ENCODE results near the gene UBE2B.
"Not testable (repeated sequence)": the region's sequence is repeated elsewhere in the genome, so short reads cannot be mapped to it uniquely, and the experiment has no call there.

The UBE2B gene

DNA sequence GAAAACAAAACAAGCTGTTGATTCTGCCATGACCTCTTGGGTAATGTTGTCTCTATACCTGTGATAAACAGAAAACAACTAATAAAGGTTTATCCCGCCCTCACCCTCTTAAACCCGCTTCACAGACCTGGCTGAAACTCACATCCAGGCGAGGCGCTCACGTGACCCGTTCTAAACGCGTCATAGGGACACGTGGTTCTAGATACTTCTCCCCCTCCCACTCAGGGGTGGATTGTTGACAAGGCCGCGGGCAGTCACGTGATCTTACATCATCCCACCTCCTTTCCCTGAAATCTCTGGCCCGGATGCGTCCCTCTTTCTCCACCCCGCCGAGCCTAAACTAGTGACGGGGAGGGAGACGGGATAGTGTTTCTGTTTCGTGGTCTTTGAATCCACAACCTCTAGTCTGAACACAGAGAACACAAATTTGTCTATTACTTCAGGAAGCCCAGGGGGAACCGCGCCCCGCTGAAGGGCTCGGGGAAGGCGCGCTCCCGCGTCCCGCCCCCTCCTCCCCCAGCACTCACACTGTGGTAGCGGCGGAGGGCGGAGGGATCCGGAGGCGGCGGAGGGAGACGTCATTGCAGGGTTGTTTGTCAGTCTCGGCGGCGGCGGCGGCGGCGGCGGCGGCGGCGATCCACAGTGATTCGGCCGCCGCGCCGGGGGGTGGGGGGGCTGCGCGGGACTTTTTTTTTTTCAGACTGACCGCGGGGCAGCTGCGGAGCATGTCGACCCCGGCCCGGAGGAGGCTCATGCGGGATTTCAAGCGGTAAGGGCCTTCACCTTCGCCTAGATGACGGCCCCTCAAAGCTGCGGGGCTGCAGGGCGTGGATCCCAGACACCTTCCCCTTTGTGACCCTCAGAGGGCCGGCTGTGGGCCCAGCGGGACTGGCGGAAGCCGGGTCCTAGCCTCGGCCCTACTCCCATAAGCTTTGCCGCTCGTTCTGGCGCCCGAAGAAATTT lies at the start of gene UBE2B:
TSS of gene UBE2B (plus strand) at position 699 of the 963 bp plus-strand sequence. CDS start at position 726, 27 bp downstream.
- DNase-seq, result peak; percentile 91 to 97

DNA sequence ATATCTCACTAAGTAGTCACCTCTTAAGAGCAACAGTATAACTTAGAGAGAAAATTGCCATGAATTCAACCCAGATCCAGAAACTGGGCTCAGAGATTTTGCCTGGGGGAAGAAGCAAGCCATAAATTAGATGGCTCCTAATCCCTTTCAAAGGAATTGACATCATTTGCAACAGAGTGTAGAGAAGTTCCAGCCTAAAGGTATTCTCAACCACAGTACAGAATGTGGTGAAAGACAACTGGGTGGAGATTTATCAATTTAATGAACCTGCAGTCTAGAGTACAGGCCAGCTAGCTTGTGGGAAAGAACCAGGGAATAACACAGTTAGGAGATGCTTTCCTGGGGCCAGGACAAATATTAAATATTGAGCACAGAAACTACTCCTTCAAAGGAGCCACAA lies 44.0 kb upstream of the UBE2B start:
- DNase-seq, result no peak

DNA sequence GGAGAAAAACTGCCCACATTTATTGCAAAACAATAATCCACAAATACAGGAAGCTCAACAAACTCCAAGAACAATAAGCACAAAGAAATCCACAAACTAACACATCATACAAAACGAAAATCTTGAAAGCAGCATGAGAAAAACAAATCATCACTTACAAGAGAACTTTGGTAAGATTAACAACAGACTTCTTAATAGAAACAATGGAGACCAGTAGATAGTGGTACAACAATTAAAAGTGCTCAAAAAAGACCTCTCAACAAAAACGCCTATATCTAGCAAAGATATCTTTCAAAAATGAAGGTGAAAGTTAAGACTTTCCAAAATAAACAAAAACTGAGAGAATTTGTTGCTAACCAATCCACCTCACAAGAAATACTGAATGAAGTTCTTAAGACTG lies 42.8 kb upstream of the UBE2B start:
- DNase-seq, result no peak

DNA sequence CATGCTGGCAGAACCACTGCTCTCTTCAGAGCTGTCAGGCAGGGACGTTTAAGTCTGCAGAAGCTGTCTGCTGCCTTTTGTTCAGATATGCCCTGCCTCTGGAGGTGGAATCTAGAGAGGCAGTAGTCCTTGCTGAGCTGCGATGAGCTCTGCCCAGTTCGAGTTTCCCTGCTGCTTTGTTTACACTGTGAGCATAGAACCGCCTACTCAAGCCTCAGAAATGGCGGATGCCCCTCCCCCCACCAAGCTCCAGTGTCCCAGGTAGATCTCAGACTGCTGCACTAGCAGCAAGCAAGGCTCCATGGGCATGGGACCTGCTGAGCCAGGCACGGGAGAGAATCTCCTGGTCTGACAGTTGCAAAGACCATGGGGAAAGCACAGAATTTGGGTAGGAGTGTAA lies 34.5 kb upstream of the UBE2B start:
- DNase-seq, result not testable (repeated sequence)

DNA sequence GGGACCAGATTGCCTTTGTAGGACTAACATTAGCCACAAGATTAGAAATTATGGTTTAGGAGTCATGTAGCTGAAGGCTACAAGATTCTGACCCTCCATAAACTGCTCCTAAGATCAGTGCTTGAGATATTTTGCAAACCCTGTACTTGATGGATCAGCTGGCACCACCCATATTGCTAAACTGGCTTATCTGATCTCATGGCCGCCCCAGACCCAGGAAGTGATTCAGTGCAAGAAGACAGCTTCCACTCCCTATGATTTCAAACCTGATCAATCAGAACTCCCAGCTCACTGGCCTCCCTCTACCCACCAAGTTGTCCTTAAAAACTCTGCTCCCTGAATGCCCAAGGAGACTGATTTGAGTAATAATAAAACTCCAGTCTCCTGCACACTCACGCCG lies 27.9 kb upstream of the UBE2B start:
- DNase-seq, result not testable (repeated sequence)

DNA sequence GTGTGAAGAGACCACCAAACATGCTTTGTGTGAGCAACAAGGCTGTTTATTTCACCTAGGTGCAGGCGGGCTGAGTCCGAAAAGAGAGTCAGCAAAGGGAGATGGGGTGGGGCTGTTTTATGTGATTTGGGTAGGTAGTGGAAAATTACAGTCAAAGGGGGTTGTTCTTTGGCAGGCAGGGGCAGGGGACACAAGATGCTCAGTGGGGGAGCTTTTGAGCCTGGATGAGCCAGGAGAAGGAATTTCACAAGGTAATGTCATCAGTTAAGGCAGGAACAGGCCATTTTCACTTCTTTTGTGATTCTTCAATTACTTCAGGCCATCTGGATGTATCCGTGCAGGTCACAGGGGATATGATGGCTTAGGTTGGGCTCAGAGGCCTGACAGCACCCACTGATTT lies 25.9 kb upstream of the UBE2B start:
- not testable (repeated sequence) for DNase-seq

DNA sequence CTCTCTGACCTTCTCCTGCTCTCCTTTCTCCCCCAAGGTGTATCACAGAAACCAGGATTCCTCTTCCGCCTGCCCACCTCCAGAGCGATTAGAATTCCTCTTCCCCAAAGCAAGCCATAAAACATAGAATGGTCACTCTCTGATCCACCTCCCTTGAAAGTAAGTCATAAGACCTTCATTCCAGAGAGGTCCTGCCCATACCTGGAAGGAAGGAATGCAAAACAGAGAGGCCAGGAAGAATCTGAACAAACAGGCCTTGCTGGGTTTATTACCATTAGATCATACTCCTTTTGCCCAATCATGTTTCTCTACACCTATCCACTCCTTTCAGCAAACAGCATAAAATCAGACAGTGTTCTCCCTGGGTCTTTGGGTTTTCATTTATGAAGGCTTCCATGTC lies 25.4 kb upstream of the UBE2B start:
- DNase-seq, result no peak

DNA sequence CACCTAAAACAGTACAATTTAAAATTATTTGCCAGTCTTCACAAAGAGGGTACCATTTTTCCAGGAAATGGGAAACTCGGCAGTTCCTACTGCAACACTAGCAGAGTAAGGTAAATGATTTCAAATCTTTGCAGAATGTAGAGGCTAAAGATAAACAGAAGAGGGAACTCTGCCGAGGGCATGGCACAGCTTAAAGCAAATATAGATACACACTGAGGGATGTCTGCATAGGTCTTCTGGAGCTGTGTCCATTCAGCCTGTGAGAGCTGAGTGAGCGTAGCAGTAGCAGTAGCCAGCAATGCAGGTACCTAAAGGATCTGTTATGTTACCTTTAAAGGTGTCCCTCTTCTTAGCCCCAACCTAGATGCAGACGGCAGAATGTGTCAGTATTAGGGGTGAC lies 21.9 kb upstream of the UBE2B start:
- DNase-seq, result no peak

DNA sequence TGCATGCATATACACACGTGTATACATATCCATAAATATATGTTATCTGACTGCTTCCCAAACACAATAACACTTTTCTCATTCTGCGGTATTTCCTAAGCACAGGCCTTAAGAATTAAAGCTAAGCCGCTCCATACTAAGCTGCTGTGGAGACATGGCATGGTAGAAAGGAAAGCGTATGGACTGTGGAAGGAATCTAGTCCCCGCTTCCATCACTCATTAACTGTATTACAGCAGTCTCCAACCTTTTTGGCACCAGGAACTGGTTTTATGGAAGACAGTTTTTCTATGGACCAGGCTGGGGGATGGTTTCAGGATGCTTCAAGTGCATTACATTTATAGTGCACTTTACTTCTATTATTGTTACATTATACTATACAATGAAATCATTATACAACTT lies 15.7 kb upstream of the UBE2B start:
- DNase-seq, result no peak

DNA sequence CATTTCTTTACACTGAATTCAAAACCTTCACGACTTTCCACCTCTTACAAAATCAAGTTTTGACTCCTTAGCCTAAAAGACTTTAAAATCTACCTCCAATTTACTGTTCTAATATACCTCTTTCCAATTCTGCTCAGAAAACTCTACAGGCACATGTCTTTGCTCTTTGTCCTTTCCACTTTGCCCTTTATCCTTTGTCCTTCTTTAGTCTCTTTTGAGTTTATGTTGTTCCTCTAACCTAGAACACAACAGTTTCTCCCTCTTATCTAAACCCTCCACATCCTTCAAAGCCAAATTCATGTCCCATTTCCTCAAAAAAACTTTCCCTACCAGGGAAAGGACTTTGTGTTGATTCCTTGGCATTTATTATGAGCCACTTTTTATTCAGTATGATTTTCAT lies 5.8 kb upstream of the UBE2B start:
- no peak for DNase-seq

DNA sequence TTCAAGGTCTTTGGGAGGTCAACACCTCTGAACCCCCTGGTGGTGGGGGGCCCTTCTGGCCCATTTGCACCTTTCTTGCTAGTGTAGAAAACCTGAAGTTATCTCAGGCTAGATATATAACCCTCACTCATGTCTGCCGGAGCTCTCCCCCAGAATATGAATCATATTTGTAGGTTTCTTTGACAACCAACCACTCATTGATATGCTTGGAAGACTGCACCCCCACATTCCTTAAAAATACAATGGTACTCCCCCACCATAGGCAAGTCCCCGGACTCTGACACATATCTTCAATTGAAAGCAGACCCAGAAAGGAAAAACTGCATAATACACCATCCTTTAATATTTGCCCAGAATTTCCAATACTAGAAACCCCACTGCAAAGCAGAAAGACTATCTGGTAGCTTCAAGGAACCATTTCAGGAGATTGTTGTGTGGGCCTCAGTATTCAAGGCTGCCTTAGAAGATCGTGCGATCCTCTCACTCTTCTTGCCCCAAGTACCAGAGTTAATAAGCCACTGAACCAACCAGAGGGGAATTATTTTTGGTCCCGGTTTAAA lies 978 bp upstream of the UBE2B start:
- no peak for DNase-seq

DNA sequence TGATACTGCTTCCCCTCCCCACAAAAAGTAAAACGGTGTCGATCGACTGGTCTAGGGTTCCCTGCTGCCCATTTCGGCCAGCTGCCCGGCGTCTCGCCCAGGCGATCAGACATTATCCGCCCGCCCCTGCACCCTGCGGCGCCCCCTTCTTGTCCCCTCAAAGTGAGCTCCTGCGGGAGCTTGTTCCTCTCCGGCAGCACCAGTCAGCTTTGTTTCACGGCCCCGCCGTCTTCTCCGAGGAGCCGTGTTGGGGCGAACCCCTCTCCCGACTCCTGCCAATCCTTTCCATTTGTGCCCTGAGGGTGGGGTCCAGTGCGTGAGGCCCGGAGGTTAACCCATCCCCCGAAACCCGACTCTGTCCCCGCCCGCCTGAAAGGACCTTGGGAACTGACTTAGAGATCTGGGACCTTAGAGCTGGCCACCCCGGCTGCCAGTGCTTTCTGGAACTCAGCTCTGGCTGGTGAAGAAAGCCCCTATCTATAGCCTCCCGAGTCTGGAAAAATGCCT lies 518 bp downstream of the UBE2B start:
- DNase-seq, result peak in 1 of 2 donors; percentile 72

DNA sequence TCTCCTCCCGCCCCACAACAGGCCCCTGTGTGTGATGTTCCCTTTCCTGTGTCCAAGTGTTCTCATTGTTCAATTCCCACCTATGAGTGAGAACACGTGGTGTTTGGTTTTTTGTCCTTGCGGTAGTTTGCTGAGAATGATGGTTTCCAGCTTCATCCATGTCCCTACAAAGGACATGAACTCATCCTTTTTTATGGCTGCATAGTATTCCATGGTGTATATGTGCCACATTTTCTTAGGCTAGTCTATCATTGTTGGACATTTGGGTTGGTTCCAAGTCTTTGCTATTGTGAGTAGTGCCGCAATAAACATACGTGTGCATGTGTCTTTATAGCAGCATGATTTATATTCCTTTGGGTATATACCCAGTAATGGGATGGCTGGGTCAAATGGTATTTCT lies 2.3 kb downstream of the UBE2B start:
- DNase-seq, result not testable (repeated sequence)

DNA sequence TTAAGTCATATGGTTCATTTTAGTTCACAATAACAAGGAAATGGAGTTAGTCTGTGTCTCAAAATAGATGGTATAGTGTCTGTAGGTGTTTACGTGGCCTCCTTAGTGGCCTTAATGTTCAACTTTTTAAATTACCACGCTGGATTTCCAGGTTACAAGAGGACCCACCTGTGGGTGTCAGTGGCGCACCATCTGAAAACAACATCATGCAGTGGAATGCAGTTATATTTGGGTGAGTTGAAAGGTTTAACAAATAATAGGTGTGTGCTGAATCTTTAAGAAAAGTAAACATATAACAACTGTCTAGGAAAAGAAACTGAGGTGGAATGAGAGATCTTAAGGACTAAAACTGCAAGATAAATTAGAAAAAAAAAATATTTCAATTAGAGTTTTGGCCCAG lies 2.9 kb downstream of the UBE2B start:
- no peak for DNase-seq

DNA sequence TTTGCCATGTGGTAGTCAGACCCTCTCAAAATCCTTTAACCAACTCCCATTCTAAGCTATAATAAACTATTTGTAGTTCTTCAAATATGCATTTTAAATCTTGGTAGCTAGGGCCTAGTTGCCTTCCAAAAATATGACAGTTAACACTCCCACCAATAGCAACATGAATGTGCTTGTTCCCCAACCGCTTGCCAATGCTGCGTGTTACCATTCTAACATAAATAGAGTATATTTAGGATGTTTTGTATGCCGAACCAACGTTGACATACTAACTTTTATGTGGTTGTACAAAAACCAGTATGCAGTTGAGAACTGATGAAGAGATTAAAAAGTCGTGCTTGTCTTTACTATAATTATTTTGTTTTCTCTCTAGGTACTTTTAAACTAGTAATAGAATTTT lies 9.0 kb downstream of the UBE2B start:
- no peak for DNase-seq

DNA sequence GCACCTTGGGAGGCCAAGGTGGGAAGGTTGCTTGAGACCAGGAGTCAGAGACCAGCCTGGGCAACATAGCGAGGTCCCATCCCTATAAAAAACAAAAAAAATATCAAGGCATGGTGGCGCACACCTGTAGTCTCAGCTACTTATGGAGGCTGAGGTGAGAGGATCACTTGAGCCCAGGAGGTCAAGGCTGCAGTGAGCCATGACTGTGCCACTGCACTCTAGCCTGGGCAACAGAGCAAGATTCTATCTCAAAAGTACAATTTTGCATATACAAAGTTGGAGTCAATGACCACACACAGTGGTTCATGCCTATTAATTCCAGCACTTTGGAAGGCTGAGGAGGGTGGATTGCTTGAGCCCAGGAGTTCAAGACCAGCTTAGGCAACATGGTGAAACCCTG lies 10.8 kb downstream of the UBE2B start:
- DNase-seq, result not testable (repeated sequence)

DNA sequence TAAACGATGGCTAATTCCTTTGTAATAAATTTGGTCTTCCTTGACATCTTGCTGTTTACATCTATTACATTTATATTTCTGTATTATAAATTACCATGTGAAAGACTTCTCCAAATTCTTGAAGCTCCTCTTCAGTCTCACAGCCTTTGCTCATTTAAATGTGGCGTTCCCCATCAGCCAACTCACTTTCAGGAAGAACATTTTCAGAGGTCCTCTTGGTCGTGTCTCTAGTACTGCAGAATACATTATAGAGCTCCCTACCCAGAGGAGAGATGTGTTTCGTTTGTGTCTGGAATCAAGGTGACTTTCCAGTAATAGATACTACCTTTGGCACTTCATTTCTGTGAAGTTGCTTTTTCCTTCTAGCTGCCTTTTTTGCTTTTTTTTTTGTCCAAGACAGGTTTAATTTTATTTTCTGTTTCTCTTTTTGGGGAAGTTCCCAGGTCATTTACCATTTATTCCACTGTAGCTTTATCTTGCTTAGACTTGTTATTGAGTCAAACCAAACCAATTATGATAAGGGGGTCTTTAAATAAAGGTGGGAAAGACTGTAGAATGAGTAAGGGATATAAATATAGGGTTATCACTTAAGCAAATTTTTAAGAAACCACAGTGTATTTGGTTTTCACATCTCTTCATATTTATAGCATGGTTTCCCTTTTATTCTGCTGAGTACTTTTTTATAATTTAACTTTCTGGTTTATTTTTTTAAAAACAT lies 12.8 kb downstream of the UBE2B start:
- no peak for DNase-seq

DNA sequence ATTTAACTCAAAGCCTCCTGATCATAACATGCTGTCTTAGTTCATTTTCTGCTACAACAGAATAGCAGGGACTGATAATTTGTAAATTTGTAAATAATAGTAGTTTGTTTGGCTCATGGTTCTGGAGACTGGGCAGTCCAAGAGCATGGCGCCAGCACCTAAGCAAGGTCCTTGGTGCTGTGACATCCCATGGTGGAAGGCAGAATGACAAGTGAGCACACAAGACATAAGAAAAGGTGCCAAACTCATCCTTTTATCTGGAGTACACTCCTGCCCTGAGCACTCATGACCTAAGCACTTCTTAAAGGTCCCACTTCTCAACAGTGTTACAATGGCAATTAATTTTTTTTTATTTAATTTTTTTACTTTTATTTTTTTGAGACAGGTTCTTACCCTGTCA lies 16.1 kb downstream of the UBE2B start:
- no peak for DNase-seq

DNA sequence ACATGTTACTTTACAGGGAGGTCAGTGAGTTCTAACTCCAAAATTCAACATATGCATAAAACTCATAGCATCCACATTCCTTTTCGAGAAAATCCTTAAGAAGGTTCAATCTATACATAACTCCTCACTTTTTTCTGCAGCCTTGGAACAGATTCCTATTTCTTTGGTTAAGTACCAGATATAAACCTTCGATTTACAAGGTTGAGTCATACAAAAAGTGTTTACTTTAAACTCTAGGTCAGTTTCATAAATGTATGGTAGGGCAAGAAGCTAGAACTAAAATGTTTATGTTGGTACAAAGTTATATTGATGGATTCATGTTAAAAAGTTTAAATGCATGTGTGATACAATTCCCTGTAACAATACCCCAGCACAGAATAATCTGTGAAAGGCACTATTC lies 20.9 kb downstream of the UBE2B start:
- no peak for DNase-seq

DNA sequence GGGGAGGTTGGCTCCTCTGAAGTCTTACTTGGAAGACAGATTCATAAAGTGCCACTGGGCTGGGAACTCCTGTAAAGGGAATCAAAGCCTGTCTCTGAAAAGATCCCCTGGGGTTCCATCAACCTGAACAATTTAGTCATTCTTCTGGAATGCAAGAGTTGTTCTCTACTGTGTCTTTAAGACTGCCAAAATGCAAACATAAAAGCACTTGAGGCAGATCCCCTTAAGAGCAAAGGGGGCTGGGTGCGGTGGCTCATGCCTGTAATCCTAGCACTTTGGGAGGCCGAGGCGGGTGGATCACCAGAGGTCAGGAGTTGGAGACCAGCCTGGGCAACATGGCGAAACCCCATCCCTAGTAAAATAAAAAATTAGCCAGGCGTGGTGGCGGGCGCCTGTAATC lies 23.6 kb downstream of the UBE2B start:
- DNase-seq, result no peak

DNA sequence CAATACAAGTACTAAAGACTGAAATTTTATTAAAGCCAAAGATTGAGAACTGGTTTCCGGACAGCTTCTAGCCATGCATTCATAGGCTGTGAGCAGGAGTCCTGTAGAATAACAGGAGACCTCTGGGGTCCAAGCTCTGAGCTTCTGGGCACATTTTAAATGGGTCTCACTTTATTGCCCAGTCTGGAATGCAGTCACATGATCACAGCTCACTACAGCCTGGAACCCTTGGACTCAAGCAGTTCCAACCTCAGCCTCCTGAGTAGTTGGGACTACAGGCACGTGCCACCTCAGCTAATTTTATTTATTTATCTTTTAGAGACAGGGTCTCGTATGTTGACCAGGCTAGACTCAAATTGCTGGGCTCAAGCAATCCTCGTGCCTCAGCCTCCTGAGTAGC lies 24.9 kb downstream of the UBE2B start:
- no peak for DNase-seq

DNA sequence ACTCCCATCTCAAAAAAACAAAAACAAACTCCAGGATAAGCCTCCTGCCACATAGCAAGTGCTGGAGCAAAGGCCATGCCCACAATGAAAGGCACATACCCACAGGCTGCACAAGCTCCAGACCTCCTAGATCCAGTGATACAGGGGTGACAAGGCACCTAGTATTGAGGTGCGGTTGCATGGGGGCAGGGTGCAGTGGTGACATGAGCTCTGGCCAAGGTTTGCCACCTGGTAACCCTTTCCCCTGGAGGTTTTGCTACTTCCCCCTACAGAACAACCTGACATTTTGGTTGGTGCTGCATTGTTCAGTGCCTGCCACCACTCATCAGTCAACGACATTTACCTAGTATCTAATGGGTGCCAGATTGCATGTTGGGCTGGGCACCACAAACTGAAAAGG lies 25.8 kb downstream of the UBE2B start:
- DNase-seq, result no peak

DNA sequence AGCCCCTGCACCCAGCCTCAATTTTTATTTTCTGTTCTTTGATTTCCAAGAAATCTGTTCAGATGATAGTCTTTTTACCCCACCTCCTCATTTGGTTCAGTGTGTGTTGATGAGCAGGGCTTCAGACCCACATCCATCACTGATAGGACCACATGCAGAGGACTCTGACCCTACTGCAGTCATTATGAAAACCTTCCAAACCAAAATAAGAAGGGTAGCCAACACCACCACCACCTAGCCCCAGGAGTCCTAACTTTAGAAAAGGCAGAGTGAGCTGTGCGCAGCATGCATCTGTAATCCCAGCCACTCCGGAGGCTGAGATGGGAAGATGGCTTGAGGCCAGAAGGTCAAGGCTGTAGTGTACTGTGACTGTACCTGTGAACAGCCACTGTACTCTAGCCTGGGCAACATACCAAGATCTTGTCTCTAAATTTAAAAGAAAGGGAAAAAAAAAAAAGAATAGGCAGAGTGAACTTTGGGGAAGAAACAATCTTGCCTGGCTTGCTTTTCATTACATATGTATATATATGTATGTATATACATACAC lies 27.3 kb downstream of the UBE2B start:
- no peak for DNase-seq

Measured in bone marrow (tissue), 2 donors.